ENCODE data around the gene GPR33.

GPR33 gene, protein sequence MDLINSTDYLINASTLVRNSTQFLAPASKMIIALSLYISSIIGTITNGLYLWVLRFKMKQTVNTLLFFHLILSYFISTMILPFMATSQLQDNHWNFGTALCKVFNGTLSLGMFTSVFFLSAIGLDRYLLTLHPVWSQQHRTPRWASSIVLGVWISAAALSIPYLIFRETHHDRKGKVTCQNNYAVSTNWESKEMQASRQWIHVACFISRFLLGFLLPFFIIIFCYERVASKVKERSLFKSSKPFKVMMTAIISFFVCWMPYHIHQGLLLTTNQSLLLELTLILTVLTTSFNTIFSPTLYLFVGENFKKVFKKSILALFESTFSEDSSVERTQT

DNA sequence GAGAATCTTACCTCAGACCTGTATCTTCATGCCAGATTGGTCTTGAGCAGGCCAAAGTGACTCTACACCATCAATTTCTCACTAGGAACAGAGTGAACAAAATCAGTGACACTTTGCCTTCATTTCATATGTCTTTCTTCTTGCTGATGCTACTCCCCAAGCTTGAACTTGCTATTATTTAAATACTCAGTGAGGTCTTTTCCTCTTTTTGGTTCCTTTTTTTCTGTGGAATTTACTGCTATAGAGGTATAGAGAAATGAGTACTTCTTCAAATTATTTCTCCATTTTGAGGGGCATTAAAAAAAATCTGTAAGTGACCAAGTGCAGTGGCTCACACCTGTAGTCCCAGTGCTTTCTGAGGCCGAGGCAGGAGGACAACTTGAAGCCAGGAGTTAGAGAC is at the start of gene GPR33:
GPR33 (minus strand) TSS at position 154 of the 400 bp plus-strand sequence. CDS start 4,074 bp downstream, outside the sequence.
- no peak for TF ChIP-seq CEBPB (IDR thresholded peaks at IDR 0.05)

DNA sequence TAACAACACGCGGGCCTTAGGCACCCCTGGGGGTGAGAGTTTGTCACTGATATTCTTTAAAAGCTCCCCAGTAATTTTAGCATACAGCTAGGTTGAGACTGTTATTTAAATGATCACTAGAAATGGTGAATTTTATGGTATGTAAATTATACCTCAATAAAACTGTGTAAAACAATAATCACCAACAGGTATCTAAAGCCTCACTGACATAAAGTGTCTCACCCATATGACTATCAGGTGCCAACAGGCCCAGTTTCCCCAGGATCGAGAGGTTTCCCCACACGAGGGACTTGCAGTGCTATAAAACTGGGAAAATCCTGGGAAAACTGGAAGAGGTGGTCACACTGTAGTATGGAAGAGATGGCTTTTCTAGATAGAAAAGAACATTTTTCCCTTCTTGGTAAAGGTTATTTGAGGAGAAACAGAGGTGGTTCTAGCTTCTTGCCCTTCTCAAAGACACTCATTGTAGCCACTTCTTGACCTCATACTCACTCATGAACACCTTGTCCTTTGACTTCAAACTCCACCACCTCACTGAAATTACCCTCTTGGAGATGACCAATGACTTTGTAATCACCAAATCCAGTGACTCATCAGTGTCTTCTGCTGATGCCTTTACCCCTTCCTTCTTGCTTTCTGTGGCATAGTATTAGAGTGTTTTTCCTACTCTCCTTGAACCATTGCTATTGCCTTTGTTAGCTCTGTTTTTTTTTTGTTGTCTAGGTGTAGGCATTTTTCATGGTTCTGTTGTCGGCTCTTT is 48.5 kb upstream of the GPR33 start:
- no peak for TF ChIP-seq RAD21 (IDR thresholded peaks at IDR 0.05; ENCODE audit: low read depth)
- TF ChIP-seq YY1 (IDR thresholded peaks at IDR 0.05; ENCODE audit: low read depth): no peak
- TF ChIP-seq NFIC (IDR thresholded peaks at IDR 0.05): no peak
- no peak for TF ChIP-seq FOXM1 (IDR thresholded peaks at IDR 0.05; ENCODE audit: borderline replicate concordance, low read depth)
- no peak for TF ChIP-seq TAF1 (IDR thresholded peaks at IDR 0.05; ENCODE audit: low read depth)
- no peak for TF ChIP-seq TEAD4 (IDR thresholded peaks at IDR 0.05)
- no peak for TF ChIP-seq ZBTB7A (IDR thresholded peaks at IDR 0.05; ENCODE audit: low read depth)
- TF ChIP-seq, protein P1, sequence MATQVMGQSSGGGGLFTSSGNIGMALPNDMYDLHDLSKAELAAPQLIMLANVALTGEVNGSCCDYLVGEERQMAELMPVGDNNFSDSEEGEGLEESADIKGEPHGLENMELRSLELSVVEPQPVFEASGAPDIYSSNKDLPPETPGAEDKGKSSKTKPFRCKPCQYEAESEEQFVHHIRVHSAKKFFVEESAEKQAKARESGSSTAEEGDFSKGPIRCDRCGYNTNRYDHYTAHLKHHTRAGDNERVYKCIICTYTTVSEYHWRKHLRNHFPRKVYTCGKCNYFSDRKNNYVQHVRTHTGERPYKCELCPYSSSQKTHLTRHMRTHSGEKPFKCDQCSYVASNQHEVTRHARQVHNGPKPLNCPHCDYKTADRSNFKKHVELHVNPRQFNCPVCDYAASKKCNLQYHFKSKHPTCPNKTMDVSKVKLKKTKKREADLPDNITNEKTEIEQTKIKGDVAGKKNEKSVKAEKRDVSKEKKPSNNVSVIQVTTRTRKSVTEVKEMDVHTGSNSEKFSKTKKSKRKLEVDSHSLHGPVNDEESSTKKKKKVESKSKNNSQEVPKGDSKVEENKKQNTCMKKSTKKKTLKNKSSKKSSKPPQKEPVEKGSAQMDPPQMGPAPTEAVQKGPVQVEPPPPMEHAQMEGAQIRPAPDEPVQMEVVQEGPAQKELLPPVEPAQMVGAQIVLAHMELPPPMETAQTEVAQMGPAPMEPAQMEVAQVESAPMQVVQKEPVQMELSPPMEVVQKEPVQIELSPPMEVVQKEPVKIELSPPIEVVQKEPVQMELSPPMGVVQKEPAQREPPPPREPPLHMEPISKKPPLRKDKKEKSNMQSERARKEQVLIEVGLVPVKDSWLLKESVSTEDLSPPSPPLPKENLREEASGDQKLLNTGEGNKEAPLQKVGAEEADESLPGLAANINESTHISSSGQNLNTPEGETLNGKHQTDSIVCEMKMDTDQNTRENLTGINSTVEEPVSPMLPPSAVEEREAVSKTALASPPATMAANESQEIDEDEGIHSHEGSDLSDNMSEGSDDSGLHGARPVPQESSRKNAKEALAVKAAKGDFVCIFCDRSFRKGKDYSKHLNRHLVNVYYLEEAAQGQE (IDR thresholded peaks at IDR 0.05; ENCODE audit: low read depth): no peak
- TF ChIP-seq, protein P2, sequence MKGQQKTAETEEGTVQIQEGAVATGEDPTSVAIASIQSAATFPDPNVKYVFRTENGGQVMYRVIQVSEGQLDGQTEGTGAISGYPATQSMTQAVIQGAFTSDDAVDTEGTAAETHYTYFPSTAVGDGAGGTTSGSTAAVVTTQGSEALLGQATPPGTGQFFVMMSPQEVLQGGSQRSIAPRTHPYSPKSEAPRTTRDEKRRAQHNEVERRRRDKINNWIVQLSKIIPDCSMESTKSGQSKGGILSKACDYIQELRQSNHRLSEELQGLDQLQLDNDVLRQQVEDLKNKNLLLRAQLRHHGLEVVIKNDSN (IDR thresholded peaks at IDR 0.05): no peak
- TF ChIP-seq EGR1 (IDR thresholded peaks at IDR 0.05): no peak
- no peak for TF ChIP-seq EP300 (IDR thresholded peaks at IDR 0.05; ENCODE audit: borderline replicate concordance)
- no peak for TF ChIP-seq CEBPB (IDR thresholded peaks at IDR 0.05)
- no peak for TF ChIP-seq CREB1 (IDR thresholded peaks at IDR 0.05; ENCODE audit: low read depth)
- TF ChIP-seq, protein P3, sequence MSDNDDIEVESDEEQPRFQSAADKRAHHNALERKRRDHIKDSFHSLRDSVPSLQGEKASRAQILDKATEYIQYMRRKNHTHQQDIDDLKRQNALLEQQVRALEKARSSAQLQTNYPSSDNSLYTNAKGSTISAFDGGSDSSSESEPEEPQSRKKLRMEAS (IDR thresholded peaks at IDR 0.05): no peak
- no peak for TF ChIP-seq TCF12 (IDR thresholded peaks at IDR 0.05; ENCODE audit: low read depth)

DNA sequence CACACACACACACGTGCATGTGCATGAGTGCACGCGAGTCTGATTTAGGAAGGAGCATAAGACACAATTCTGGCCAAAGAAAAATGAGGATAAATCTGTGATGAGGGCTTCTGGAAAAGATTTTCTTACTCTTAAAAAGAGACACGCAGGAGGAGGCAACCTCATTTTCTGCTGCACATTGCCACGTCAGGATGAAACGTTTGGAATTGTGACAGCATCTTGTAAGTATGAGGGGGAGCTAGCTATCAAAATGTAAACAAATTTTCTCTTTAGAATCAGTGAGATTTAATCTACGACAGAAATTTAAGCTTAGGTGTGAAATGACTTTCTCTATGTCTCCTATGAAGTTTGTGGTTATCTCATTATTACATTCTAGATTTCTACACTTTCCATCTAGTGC is 42.3 kb upstream of the GPR33 start:
- no peak for TF ChIP-seq RAD21 (IDR thresholded peaks at IDR 0.05; ENCODE audit: low read depth)
- TF ChIP-seq EGR1 (IDR thresholded peaks at IDR 0.05): no peak
- TF ChIP-seq, protein P3 (IDR thresholded peaks at IDR 0.05): no peak
- no peak for TF ChIP-seq TEAD4 (IDR thresholded peaks at IDR 0.05)
- TF ChIP-seq, protein P2 (IDR thresholded peaks at IDR 0.05): no peak
- no peak for TF ChIP-seq NFIC (IDR thresholded peaks at IDR 0.05)
- TF ChIP-seq ZBTB7A (IDR thresholded peaks at IDR 0.05; ENCODE audit: low read depth): no peak
- no peak for TF ChIP-seq EP300 (IDR thresholded peaks at IDR 0.05; ENCODE audit: borderline replicate concordance)
- no peak for TF ChIP-seq TCF12 (IDR thresholded peaks at IDR 0.05; ENCODE audit: low read depth)
- TF ChIP-seq TAF1 (IDR thresholded peaks at IDR 0.05; ENCODE audit: low read depth): no peak
- no peak for TF ChIP-seq CREB1 (IDR thresholded peaks at IDR 0.05; ENCODE audit: low read depth)
- TF ChIP-seq, protein P1 (IDR thresholded peaks at IDR 0.05; ENCODE audit: low read depth): no peak
- TF ChIP-seq FOXM1 (IDR thresholded peaks at IDR 0.05; ENCODE audit: borderline replicate concordance, low read depth): no peak
- TF ChIP-seq YY1 (IDR thresholded peaks at IDR 0.05; ENCODE audit: low read depth): no peak
- TF ChIP-seq CEBPB (IDR thresholded peaks at IDR 0.05): no peak

DNA sequence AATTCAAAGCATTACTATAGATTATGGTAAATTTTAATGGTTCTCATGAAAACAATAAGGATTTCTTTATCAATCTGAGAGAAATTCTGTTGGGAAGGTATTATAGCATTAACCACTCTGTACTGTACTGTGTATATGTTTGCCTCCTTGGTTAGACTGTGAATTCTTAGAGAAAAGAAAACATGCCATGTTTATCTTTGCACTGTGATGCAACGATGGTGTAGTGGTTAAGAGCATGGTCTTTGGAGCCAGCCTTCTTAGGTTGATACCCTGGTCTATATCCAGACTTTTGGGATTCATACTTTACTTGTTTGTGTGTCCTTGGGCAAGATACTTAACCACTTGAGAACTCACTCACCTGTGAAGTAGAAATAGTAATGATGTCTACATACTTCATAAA is 41.2 kb upstream of the GPR33 start:
- TF ChIP-seq, protein P1 (IDR thresholded peaks at IDR 0.05; ENCODE audit: low read depth): no peak
